DOHH2 (cell line): Measurements from ENCODE around the gene AKNA.

Source experiments
- EZH2phosphoT487 ChIP-seq: fragments of 200-600 bp; sonication (generic); IDR thresholded peaks from 2 replicates; pipeline ENCODE4 v1.6.1; 2017; ENCODE audit warnings: borderline replicate concordance, mild to moderate bottlenecking, antibody characterized with exemption, low read length, moderate library complexity, mixed read lengths
- TF ChIP-seq, protein P1 (sequence below): fragments of 200-600 bp; sonication (generic); IDR thresholded peaks from one replicate; pipeline ENCODE4 v1.5.1; 2014; ENCODE audit warnings: antibody characterized with exemption, mild to moderate bottlenecking, low read depth, low read length; ENCODE audit not compliant: poor library complexity, severe bottlenecking

DNA sequence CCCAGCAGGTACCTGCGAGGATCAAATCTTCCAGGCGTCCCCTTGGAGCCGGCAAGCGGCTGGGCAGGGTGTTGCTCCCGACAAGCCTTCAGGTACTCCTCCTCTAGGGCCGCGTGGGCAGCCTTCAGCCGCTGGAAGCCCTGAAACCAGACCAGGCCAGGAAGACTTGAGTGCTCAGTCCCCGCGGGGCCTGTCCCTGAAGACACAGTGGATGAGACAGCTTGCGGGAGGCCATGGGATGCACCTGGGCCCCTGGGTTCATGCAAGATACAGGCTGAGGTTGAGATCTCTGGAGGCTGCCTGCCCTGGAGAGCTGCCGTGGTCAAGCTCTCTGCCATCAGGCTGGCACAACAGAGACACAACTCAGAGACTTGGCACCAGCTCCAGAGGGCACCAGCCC, 25.4 kb downstream of the AKNA start:
- TF ChIP-seq, protein P1, sequence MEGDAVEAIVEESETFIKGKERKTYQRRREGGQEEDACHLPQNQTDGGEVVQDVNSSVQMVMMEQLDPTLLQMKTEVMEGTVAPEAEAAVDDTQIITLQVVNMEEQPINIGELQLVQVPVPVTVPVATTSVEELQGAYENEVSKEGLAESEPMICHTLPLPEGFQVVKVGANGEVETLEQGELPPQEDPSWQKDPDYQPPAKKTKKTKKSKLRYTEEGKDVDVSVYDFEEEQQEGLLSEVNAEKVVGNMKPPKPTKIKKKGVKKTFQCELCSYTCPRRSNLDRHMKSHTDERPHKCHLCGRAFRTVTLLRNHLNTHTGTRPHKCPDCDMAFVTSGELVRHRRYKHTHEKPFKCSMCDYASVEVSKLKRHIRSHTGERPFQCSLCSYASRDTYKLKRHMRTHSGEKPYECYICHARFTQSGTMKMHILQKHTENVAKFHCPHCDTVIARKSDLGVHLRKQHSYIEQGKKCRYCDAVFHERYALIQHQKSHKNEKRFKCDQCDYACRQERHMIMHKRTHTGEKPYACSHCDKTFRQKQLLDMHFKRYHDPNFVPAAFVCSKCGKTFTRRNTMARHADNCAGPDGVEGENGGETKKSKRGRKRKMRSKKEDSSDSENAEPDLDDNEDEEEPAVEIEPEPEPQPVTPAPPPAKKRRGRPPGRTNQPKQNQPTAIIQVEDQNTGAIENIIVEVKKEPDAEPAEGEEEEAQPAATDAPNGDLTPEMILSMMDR: no peak
- TF ChIP-seq EZH2phosphoT487: no peak
